Endothelial cell of umbilical vein (primary cell): ENCODE data around the gene ZBED5.

ENCODE experiments used
- CTCF ChIP-seq, 2 donors: IDR thresholded peaks; 1 replicate in 1 of 2; 2 replicates in 1 of 2; pipeline ENCODE4 v1.5.1; 2011; ENCODE audit warnings: low read length in 2 of 2, mild to moderate bottlenecking in 2 of 2, moderate library complexity in 2 of 2, control low read depth in 1 of 2, inconsistent platforms in 1 of 2, low read depth in 1 of 2; ENCODE audit not compliant: insufficient read depth in 1 of 2; ENCODE audit errors: extremely low read depth in 1 of 2
- EZH2 ChIP-seq: IDR thresholded peaks from 2 replicates; pipeline ENCODE4 v1.6.1; 2012; ENCODE audit warnings: borderline replicate concordance, low read depth, mild to moderate bottlenecking, moderate library complexity, low read length, inconsistent platforms; ENCODE audit not compliant: severe bottlenecking
- JUN ChIP-seq: IDR thresholded peaks from 2 replicates; pipeline ENCODE4 v1.6.1; 2011; ENCODE audit warnings: borderline replicate concordance, low read depth; ENCODE audit not compliant: insufficient read length, insufficient read depth
- MYC ChIP-seq: IDR thresholded peaks from one replicate; pipeline ENCODE4 v1.6.1; 2011; ENCODE audit warnings: mild to moderate bottlenecking, low read depth, low read length
- POLR2A ChIP-seq: IDR thresholded peaks from 2 replicates; pipeline ENCODE4 v1.6.1; 2012; ENCODE audit warnings: low read depth, mild to moderate bottlenecking, control low read depth, low read length

- TF ChIP-seq EZH2 (no peak), POLR2A (no peak), CTCF (IDR thresholded peaks at IDR 0.05; ENCODE audit: extremely low read depth in 1 of 2, insufficient read depth in 1 of 2, low read depth in 1 of 2, low read length in 2 of 2) (no peak), MYC (no peak), JUN (no peak)
Observed at GRCh38 chr11:10847960-10848860, 9.6 kb downstream of the ZBED5 start.
